HG03378 (cell line): ENCODE measurements around the gene GTPBP1.

Source experiments
- ATAC-seq: cut with Tn5 transposase; IDR thresholded peaks from one replicate; pipeline ENCODE4 v1.9.1; 2021; ENCODE audit warnings: mild to moderate bottlenecking, moderate library complexity; ENCODE audit not compliant: unreplicated experiment

The GTPBP1 gene

GRCh38 chr22:38739300-38740055 lies 33.7 kb downstream of the GTPBP1 start:
- ATAC-seq: no peak

GRCh38 chr22:38740116-38740723 lies 34.5 kb downstream of the GTPBP1 start:
- ATAC-seq: no peak

GRCh38 chr22:38740754-38741153 lies 35.0 kb downstream of the GTPBP1 start:
- no peak for ATAC-seq

GRCh38 chr22:38741166-38741565 lies 35.4 kb downstream of the GTPBP1 start:
- no peak for ATAC-seq

GRCh38 chr22:38741576-38741975 lies 35.8 kb downstream of the GTPBP1 start:
- no peak for ATAC-seq

GRCh38 chr22:38742176-38742942 lies 36.6 kb downstream of the GTPBP1 start:
- ATAC-seq: no peak

- no peak for ATAC-seq
Measured at GRCh38 chr22:38744981-38745380, 39.2 kb downstream of the GTPBP1 start.

- ATAC-seq: no peak
Measured at GRCh38 chr22:38745676-38746460, 40.1 kb downstream of the GTPBP1 start.

GRCh38 chr22:38748487-38749136 lies 42.9 kb downstream of the GTPBP1 start:
- ATAC-seq: no peak

GRCh38 chr22:38750104-38750503 lies 44.4 kb downstream of the GTPBP1 start:
- ATAC-seq: no peak

- ATAC-seq: no peak
Measured at GRCh38 chr22:38750638-38751037, 44.9 kb downstream of the GTPBP1 start.

- no peak for ATAC-seq
Measured at GRCh38 chr22:38751066-38751421, 45.3 kb downstream of the GTPBP1 start.

GRCh38 chr22:38751422-38752346 lies 45.9 kb downstream of the GTPBP1 start:
- ATAC-seq: no peak

GRCh38 chr22:38753948-38754750 lies 48.4 kb downstream of the GTPBP1 start:
- ATAC-seq: no peak

GRCh38 chr22:38754751-38755154 lies 49.0 kb downstream of the GTPBP1 start:
- no peak for ATAC-seq

- no peak for ATAC-seq
Measured at GRCh38 chr22:38755155-38755910, 49.6 kb downstream of the GTPBP1 start.

GRCh38 chr22:38755911-38756532 lies 50.3 kb downstream of the GTPBP1 start, which contains the start of gene SUN2:
SUN2 (minus strand) TSS chr22:38755998; CDS start chr22:38752628, 3,370 bp downstream.
- ATAC-seq: no peak
